Stimulated activated CD8-positive, alpha-beta memory T cell treated with anti-CD3 and anti-CD28 coated beads, Interleukin-12 subunit alpha, Interleukin-12 subunit beta, amount 100 ng/mL, for 1 hour (primary cell): Measurements from ENCODE around the gene VEGFC.

Experiments used
- DNase-seq: peaks from one replicate; pipeline ENCODE4 v3.0.0-alpha.2; 2020; ENCODE audit warnings: low read depth

Gene VEGFC

DNA sequence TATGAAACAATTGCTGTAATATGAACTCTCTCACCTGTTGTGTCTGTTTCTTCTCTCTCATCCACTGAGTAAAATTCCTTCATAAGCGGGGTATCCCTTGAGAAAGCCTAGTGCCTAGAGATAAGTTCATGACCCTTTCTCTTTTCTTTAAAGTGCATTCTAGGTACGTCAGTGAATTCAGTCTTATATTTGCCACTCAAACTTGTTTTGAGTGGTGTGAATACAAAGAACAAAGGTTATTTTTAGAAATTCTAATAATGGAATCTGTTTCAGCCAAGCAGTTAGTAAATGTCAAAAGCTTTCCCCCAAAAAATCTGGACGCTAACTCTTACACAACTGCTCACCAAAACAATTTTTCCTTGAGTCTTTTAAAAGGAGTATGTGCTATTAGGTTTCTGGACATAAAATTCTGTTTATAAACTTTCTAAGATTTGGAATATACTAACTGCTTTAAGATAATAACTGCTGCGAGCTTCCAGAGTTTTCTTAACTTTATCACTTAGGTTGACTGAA is 112.0 kb downstream of the VEGFC start:
- DNase-seq = no peak

DNA sequence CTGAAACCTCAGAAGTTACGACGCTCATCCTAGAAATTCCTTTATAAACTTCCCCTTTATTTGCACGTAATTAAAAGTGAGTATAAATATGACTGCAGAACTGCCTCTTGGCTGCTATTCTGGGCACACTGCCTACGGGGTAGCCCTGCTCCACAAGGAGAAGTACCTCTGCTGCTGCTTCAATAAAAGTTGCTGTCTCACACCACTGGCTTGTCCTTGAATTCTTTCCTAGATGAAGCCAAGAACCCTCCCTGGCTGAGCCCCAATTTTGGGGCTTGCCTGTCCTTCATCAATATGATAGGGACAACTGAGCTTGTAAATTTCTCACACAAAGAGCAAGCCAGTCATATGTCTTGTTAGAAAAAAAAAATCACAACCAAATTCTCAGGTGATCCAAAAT is 115.8 kb downstream of the VEGFC start:
- DNase-seq = no peak

DNA sequence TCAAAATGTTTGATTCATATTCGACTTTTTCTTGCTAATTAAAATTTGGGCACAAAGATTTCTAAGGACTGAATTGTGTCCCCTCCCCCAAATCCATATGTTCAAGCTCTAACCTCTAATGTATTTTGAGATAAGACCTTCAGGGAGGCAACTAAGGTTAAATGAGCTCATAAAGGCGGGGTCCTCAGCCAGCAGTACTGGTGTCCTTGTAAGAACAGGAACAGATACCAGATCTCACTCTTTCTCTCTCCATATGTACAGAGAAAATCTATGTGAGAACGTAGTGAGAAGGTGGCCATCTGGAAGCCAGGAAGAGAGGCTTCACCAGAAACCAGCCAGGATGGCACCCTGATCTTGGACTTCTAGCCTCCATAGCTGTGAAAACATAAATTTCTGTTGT is 116.9 kb downstream of the VEGFC start:
- no peak for DNase-seq

DNA sequence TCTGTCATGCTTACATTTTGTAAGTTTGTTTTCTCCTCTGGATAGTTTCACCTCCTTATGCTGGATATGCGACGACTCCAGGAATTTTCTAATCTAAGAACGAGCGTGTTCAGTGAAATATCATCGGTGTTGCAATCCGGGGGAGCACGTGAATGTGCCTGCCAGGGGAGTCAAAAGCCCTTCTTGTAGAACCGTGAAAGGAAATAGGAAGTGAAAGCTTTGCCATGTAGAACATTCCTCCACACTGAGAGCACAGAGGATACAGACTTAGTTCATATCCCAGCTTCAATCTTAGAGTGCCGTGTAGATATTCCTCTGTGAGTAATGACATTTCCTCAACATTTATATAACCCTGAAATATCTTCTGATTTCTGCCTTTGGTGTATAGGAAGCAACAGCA is 121.2 kb downstream of the VEGFC start:
- DNase-seq = no peak

DNA sequence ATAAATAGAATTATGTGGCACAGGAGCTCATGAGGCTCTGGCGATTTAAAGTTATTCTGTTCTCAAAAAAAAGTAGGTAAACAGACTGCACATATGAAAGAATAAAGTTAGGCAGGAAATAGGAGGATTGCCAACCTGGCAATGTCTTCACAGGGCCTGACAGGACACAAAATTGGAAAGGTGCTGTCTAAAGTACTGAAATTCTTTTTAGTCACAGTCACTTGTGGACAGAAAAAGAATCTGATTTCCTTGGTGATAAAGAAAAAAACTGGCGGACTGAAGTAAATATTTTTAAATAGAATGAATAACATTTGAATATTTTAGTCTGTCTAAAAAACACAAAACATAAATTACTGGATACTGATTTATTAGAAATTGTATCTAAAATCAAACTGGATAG is 124.4 kb downstream of the VEGFC start:
- no peak for DNase-seq

DNA sequence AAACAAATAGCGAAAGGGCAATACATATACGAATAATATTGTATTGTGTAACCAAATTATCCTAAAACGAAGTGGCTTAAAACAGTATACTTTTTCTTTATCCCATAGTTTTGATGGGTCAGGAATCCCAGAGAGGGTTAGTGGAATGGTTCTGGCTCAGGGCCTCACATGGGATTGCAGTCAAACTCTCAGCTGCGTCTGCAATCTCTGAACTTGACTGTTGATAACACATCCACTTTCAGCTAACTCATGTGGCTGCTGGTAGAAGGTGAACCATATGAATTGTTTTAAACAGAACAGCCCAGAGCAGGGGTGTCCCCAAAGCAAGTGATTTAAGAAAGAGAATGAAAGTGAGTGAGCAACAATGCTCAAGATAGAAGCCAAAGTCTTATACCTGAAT is 127.8 kb downstream of the VEGFC start:
- DNase-seq = no peak

DNA sequence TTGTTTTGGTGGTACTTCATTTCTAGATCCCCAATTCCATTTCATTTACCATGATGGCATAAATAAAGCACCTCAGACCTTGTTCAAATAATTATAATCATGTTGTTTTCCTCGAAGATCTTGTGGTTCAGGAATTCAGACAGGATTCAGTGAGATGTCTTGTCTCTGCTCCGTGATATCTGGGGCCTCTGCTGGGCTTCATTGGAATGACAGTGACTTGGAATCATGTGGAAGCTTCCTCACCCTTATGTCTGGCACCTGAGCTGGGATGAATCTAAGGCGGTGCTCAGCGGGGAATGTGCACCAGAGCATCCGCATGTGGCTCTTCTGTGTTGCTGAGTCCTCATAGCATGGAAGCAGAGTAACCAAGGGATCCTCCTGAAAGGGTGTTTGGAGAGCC is 132.2 kb downstream of the VEGFC start:
- no peak for DNase-seq

DNA sequence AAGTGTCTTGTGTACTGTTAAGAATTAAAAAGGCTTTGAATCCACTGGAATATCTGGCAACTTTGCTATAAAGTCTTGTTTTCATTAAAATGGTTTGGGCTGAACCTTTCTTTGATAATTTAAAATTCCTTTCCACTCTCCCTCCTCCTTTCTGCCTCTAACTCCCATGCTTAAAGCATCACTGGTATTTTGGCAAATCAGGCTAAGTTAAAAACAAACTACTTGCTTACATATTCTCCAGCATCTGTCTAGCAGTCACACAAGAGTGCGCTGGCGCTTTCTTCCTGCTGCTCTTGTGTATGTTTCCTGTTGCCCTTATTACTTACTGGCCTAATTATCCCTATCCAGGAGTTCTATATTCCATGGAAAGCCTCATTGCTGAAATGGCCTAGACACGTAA is 136.6 kb downstream of the VEGFC start:
- DNase-seq = no peak

DNA sequence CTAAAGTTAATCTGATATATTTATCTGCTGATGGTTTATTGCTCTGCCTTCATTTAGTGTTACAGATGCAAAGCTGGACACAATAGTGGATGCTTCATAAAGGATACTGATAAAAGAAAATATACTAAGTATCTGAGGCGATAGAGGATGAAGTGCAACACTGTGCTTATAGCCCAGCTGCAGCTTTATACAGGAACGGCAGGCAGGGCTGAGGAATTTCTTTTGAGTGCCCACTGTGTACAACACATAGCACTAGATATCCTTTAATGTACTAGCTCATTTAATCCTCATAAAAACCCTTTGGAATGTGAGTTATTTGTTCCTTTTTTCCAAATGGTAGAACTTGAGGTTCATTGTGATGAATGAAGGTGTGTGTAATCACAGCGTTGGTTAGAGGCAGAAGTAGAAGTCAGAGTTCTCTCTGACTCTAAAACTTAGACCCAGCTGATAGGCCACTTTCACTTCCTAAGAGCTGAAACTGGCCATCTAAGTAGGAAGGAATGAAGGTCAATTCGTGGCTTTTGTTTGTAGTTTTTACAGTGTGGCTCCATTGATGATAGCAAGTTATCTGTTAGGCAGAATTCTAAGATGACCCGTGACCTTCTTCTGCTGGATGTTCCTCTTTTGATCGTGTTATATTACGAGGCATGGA is 138.0 kb downstream of the VEGFC start:
- no peak for DNase-seq

DNA sequence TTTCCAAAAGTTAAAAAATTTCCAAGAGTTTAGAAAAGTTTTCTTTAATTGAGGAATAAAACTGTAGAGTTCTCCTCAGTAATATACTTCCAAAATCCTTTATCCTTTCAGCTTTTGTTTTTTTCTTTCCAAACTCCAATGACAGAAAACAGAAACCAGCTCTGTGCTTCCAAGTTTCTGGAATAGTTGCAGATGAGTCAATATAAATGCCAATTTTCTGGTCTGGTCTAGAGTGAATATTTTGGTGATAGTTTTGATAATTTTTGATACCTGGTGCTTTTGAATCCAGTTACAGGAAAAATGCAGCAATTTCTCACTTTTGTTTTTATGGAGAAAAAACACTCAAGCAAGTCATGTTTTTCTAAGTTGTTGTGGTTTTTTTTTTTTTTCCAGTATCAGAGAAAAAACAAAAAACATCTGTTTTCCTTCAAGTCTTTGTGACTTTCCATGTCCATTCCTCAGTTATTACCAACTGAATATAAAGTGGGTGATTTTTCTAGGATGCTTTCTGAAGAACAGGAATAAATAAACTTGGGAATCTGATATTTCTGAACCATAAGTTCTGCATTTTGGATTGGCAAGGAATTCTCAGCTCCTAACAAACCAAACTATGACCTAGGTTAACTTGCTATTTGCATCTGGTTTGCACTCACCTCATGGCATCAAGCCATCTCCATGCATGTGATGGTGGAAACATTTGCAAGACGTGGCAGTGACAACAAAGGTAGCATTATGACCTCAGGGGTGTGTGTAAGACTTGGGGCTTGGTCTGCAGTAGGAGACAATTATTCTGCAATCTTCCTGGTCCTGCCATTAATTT is 139.1 kb downstream of the VEGFC start:
- no peak for DNase-seq

DNA sequence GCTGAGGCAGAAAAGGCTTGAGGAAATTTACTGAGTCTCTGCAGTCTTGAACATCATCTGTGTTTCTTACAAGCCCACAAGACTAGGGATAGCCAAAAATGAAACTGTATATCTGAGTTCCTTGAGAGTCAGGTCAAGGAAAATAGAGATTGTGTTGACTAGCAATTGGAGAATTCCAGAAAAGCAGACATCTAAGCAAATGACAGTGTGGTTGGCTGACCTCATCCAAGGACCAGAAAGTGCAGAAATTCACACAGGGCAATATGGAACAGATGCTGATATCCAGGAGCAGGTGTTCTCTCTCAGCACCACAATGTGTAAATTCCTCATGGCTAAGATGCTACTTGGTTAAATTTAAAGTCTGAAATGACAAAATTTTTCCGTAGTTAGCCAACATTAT is 146.4 kb downstream of the VEGFC start:
- DNase-seq = no peak

DNA sequence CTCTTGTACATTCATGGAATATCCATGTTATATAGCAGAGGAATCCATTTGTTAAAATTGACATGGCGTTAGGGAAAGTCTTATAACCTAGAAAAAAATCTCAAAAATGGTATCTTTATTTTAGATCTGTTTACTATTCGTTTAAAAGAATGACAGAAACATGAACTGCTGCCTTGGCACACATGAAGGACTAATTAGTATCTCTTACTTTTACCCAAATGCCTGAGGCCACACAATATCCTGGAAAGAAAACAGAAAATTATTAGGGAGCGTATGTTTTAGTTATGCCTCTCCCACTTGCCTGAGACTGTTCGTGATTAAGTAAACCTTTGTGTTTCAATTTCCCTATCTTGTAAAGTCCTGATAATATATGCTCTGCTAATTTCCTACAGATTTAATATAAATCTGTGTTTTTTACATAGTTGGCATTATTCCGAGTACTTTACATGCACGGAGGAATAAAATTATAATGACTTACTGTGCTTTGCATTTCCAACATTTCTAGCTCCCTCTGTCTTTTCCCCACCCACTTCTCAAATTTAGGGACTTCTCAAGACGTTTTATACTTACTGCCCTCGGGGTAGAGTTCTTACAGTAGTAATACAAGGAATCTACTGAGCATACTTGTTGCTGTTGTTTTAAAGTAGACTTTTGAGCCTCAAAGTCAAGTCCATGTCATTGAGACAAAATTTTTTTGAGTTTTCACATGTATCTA is 147.3 kb downstream of the VEGFC start:
- DNase-seq = no peak

DNA sequence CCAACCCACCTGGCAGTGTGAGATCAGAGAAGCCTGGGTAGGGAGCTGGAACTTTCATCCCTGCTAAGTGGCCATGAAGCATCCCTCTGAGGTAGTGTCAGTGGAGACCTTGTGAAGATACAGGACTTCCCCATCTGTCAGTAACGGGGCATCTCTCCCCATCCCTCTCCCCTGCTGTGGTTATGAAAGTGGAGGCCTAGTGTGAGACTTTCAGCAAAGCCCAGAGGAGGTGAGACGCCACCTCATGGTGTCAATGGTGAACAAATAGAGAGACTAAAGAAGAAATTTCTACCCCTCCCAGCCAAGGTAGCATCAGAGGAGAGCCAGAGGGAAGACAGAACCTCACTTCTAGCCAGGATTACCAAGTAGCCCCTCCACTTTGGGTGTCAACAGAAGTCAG is 150.2 kb downstream of the VEGFC start:
- no peak for DNase-seq

DNA sequence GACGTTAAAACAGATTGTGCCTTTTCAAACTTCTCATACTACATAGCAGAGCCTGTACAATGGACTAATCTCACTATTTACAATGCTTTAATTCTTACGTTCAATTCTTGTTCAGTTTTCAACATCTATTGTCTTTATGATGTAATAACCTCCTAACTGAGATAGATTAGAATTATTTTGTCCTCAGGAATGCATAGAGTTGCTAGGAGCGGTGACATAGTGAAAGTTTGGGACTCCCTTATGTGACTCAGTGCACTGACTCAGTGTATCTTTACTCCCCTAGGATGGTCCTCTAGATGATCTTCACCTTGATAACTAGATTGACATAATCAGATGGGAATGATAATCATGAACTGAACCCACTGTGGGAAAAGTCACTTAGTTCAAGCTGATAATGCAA is 151.5 kb downstream of the VEGFC start:
- no peak for DNase-seq

DNA sequence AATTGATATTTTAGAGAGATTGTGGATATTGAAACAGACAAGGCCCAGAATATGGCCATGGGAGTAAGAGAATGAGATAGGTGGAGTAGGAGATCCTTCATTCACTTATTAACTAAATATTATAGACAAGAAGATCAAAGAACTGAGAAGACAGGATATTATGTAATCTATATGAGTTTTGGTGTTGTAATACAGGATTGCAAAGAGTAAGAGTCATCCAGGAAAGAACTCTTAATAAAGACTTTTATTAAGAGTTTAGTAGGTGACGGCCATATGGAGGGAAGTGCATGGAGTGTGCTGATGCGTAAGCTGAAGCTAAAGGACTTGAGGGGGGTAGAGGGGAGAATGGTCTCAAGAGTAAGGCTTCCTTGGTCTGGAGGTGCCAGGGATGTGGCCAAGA is 153.7 kb downstream of the VEGFC start:
- DNase-seq = no peak

DNA sequence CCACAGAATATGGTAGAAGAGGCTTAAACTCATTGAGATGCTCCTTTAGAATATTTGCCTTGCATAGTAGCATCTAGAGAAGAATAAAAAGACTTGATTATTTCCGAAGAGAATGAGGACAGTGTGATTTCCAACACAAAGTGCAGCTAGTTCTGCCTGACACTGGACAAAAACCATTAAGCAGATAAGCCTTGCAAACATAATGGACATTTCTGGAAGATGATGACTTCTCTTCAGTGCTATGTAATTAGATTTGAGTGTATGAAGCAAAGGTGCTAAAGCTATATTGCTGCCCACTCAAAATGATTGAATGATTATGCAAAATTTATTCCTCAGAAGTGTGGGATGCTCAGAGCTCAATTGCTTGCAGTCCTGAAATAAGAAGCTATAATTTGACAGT is 156.4 kb downstream of the VEGFC start:
- no peak for DNase-seq

DNA sequence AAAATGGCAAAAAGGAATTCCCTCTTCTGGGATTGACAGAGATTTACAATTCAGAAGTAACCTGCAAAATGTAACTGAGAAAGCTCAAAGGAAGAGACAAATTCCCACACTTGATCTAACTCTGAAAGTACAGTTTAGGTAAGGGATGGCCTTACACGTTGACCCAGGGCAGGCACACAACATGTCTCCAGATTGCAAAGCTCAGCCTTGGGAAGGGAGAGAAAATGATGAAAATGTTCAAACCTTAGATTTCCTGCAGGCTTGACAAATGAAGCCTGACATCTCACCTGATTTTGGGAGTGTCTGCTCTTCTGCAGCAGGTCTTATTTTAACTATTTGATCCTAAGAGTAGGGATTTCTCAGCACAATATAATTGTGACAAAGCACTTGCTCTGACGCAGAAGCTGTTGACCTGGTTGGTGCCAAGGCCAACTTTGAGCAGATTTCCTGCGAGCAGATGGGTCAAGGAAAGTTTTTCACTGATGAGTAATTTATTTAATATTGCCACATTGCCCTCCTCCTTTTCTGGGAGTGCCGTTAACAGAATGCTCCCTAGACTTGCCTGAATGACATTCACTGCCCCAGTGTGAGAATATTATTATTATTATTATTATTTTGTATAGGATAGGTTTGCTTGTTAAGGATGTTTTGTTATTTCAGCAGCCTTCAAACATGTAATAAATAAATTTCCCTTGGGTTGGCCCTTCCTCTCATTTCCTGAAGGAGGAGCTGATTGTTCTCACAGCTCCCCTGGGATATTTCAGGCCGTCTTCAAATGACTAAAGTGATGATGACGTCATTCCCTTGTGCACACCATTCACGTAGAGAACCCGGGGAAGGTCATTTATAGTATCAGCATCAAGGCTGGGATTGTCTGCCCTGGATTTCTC is 157.1 kb downstream of the VEGFC start:
- no peak for DNase-seq
